ENCODE results near the gene MLH3. TPM values are rescaled to one million over a fixed set of nuclear protein-coding genes. Genes with fewer than 3 reads are reported as not detected.

The MLH3 gene
- total RNA-seq, 1 experiment from 2014 or later = 48.7 TPM

- Histone ChIP-seq H3F3A (ENCODE audit: insufficient read depth, low read depth) (peaks cover 18% of the 10 kb centered on the region; the same call in 1 of the 2 replicates), H3K79me2 (ENCODE audit: low read depth) (peaks cover 18% of the 10 kb centered on the region), H4K20me1 (ENCODE audit: insufficient read depth) (no peaks in the 10 kb centered on the region), H3K9me3 (ENCODE audit: insufficient read depth, low read depth) (no peaks in the 10 kb centered on the region), H3K9me2 (ENCODE audit: insufficient read depth) (no peaks in the 10 kb centered on the region), H3K4me1 (replicated peaks; ENCODE audit: insufficient read depth) (peaks cover 38% of the 10 kb centered on the region), H3K36me3 (ENCODE audit: low read depth) (peaks cover 24% of the 10 kb centered on the region), H3K4me2 (peak overlapping the region; percentile 49), H2AFZ (no peak overlapping the region), H3K27ac (peak overlapping the region; percentile 39), H3K27me3 (ENCODE audit: insufficient read depth, low read depth) (no peaks in the 10 kb centered on the region), H3K4me3 (peak overlapping the region; percentile 0; the same call in 1 of the 2 replicates)
- ChIA-PET CTCF (interaction anchor here (0.9 kb wide), 1 partner anchor 20 kb away, joined by 3 read pairs; no protein-coding TSS in a partner anchor), POLR2A (ENCODE audit: unreplicated experiment) (interaction anchor here (0.5 to 0.7 kb wide), 3 partner anchors 10 to 433 kb away, joined by 7 to 9 read pairs (median 9); no protein-coding TSS in a partner anchor)
- no peak for TF ChIP-seq CTCF (conservative IDR thresholded peaks at IDR 0.05)
- no peak for TF ChIP-seq EZH2 (IDR thresholded peaks at IDR 0.05; ENCODE audit: low read depth)
- no TSS peak for BruUV-seq (replicated peaks)
- peak in 1 of 2 experiments; percentile 19 for DNase-seq
- intact Hi-C loops (cut with micrococcal nuclease; ENCODE audit: unreplicated experiment) = no loop called here
Measured at GRCh38 chr14:75042035-75042434, 9.2 kb downstream of the MLH3 start.

- Histone ChIP-seq H3K9me2 (ENCODE audit: insufficient read depth) (no peaks in the 10 kb centered on the region), H2AFZ (no peak overlapping the region), H3F3A (ENCODE audit: insufficient read depth, low read depth) (peaks cover 18% of the 10 kb centered on the region; the same call in 1 of the 2 replicates), H4K20me1 (ENCODE audit: insufficient read depth) (no peaks in the 10 kb centered on the region), H3K4me2 (peak overlapping the region; percentile 49), H3K4me3 (peak overlapping the region; percentile 0; the same call in 1 of the 2 replicates), H3K9me3 (ENCODE audit: insufficient read depth, low read depth) (no peaks in the 10 kb centered on the region), H3K27me3 (ENCODE audit: insufficient read depth, low read depth) (no peaks in the 10 kb centered on the region), H3K27ac (peak overlapping the region; percentile 39), H3K4me1 (replicated peaks; ENCODE audit: insufficient read depth) (peaks cover 38% of the 10 kb centered on the region), H3K36me3 (ENCODE audit: low read depth) (peaks cover 28% of the 10 kb centered on the region), H3K79me2 (ENCODE audit: low read depth) (peaks cover 18% of the 10 kb centered on the region)
- peak; percentile 57 to 68 for DNase-seq
- POLR2A ChIA-PET (ENCODE audit: unreplicated experiment) = interaction anchor here (0.5 to 0.7 kb wide), 2 partner anchors 10 to 17 kb away, joined by 7 to 9 read pairs; no protein-coding TSS in a partner anchor
- intact Hi-C loops (cut with micrococcal nuclease; ENCODE audit: unreplicated experiment) = loop anchor here (2.0 kb wide), 1 partner anchor 23 kb away; no protein-coding TSS in a partner anchor
- CTCF ChIA-PET = interaction anchor here (0.9 kb wide), 1 partner anchor 20 kb away, joined by 3 read pairs; no protein-coding TSS in a partner anchor
- BruUV-seq (replicated peaks) = no TSS peak
- TF ChIP-seq EZH2 (IDR thresholded peaks at IDR 0.05; ENCODE audit: low read depth) (no peak), CTCF (conservative IDR thresholded peaks at IDR 0.05) (no peak)
Measured at GRCh38 chr14:75041613-75042012, 9.7 kb downstream of the MLH3 start.

- TF ChIP-seq EZH2 (IDR thresholded peaks at IDR 0.05; ENCODE audit: low read depth) = no peak
- no peak for TF ChIP-seq CTCF (conservative IDR thresholded peaks at IDR 0.05)
- peaks cover 38% of the 10 kb centered on the region for H3K4me1 ChIP-seq (replicated peaks; ENCODE audit: insufficient read depth)
- no peaks in the 10 kb centered on the region for H3K9me2 ChIP-seq (ENCODE audit: insufficient read depth)
- ChIA-PET CTCF (no interaction called here), POLR2A (ENCODE audit: unreplicated experiment) (no interaction called here)
- H3K27me3 ChIP-seq (ENCODE audit: insufficient read depth, low read depth) = no peaks in the 10 kb centered on the region
- DNase-seq = no peak
- intact Hi-C loops (cut with micrococcal nuclease; ENCODE audit: unreplicated experiment) = loop anchor here (2.0 kb wide), 1 partner anchor 22 kb away; no protein-coding TSS in a partner anchor
- no peaks in the 10 kb centered on the region for H3K9me3 ChIP-seq (ENCODE audit: insufficient read depth, low read depth)
- H3K27ac ChIP-seq = peak overlapping the region; percentile 39
- H3K79me2 ChIP-seq (ENCODE audit: low read depth) = peaks cover 18% of the 10 kb centered on the region
- H3K4me3 ChIP-seq = no peak overlapping the region
- no TSS peak for BruUV-seq (replicated peaks)
- no peaks in the 10 kb centered on the region for H4K20me1 ChIP-seq (ENCODE audit: insufficient read depth)
- H3K36me3 ChIP-seq (ENCODE audit: low read depth) = peaks cover 31% of the 10 kb centered on the region
- H2AFZ ChIP-seq = no peak overlapping the region
- peaks cover 18% of the 10 kb centered on the region; the same call in 1 of the 2 replicates for H3F3A ChIP-seq (ENCODE audit: insufficient read depth, low read depth)
- peak overlapping the region; percentile 49 for H3K4me2 ChIP-seq
Measured at GRCh38 chr14:75040959-75041358, 10.3 kb downstream of the MLH3 start.

Measured in PC-9 (cell line).